GM23338 (cell line): Measurements from ENCODE around the gene MYOM3. TPM values are rescaled to one million over a fixed set of nuclear protein-coding genes. Genes with fewer than 3 reads are reported as not detected.

Experiments used
- ATAC-seq: fragments of 200-7000 bp; cut with Tn5 transposase; 3 replicates; pipeline ENCODE4 v1.9.1; 2020
- DNase-seq: peaks from one replicate; pipeline ENCODE4 v3.0.0-alpha.2; 2015; ENCODE audit warnings: low spot score
- H2AFZ ChIP-seq: fragments of 200-600 bp; sonication (generic); 2 replicates; pipeline ENCODE4 v1.8.0; 2016; ENCODE audit warnings: antibody characterized with exemption, mild to moderate bottlenecking, moderate library complexity
- H3F3A ChIP-seq: fragments of 200-600 bp; sonication (generic); replicated peaks from 2 replicates; pipeline ENCODE4 v1.8.0; 2017; ENCODE audit warnings: antibody characterized with exemption, mixed run types, low read depth
- H3K27ac ChIP-seq: fragments of 200-600 bp; sonication (generic); 2 replicates; pipeline ENCODE4 v1.6.1; 2016; ENCODE audit warnings: low read depth
- H3K27me3 ChIP-seq: fragments of 200-600 bp; sonication (generic); 2 replicates; pipeline ENCODE4 v1.8.0; 2016; ENCODE audit warnings: mild to moderate bottlenecking, mixed run types, moderate library complexity; ENCODE audit not compliant: insufficient read depth
- H3K36me3 ChIP-seq: fragments of 200-600 bp; sonication (generic); 2 replicates; pipeline ENCODE4 v1.8.0; 2016; ENCODE audit warnings: mild to moderate bottlenecking; ENCODE audit not compliant: insufficient read depth
- H3K4me1 ChIP-seq: fragments of 200-600 bp; sonication (generic); 2 replicates; pipeline ENCODE4 v1.8.0; 2016; ENCODE audit warnings: mild to moderate bottlenecking, moderate library complexity; ENCODE audit not compliant: insufficient read depth
- H3K4me2 ChIP-seq: fragments of 200-600 bp; sonication (generic); 2 replicates; pipeline ENCODE4 v1.7.1; 2017; ENCODE audit warnings: mixed run types
- H3K4me3 ChIP-seq: fragments of 200-600 bp; sonication (generic); 2 replicates; pipeline ENCODE4 v1.6.1; 2016; ENCODE audit warnings: mixed run types
- H3K79me2 ChIP-seq: fragments of 200-600 bp; sonication (generic); replicated peaks from 2 replicates; pipeline ENCODE4 v1.8.0; 2017; ENCODE audit warnings: mild to moderate bottlenecking; ENCODE audit not compliant: insufficient read depth
- H3K9me2 ChIP-seq: fragments of 200-600 bp; sonication (generic); 2 replicates; pipeline ENCODE4 v1.8.0; 2017; ENCODE audit not compliant: insufficient read depth
- H4K20me1 ChIP-seq: fragments of 200-600 bp; sonication (generic); replicated peaks from 2 replicates; pipeline ENCODE4 v1.8.0; 2017; ENCODE audit warnings: mild to moderate bottlenecking; ENCODE audit not compliant: insufficient read depth
- H3K27ac Mint-ChIP-seq: 2 replicates; pipeline ENCODE4 v1.8.0; 2020; ENCODE audit warnings: inconsistent platforms, mild to moderate bottlenecking, moderate library complexity, mixed read lengths
- H3K27me3 Mint-ChIP-seq: 3 replicates; pipeline ENCODE4 v1.8.0; 2022; ENCODE audit warnings: low read depth, mild to moderate bottlenecking, moderate library complexity, mixed read lengths, inconsistent platforms; ENCODE audit not compliant: insufficient read depth, poor library complexity
- H3K36me3 Mint-ChIP-seq: 3 replicates; pipeline ENCODE4 v1.8.0; 2021; ENCODE audit warnings: low read depth, mild to moderate bottlenecking, inconsistent platforms, moderate library complexity, mixed read lengths
- H3K4me1 Mint-ChIP-seq: 3 replicates; pipeline ENCODE4 v1.8.0; 2020; ENCODE audit warnings: mild to moderate bottlenecking, inconsistent platforms, mixed read lengths
- H3K4me3 Mint-ChIP-seq: 3 replicates; pipeline ENCODE4 v1.8.0; 2021; ENCODE audit warnings: moderate library complexity, mild to moderate bottlenecking, inconsistent platforms, mixed read lengths
- H3K9me3 Mint-ChIP-seq: 3 replicates; pipeline ENCODE4 v1.8.0; 2020; ENCODE audit warnings: moderate library complexity, mild to moderate bottlenecking, inconsistent platforms, mixed read lengths
- CREB1 ChIP-seq: fragments of 250-450 bp; sonication (Bioruptor Pico); IDR thresholded peaks from 2 replicates; pipeline ENCODE4 v1.5.0; 2020; ENCODE audit warnings: low read depth, mild to moderate bottlenecking, moderate library complexity
- CTCF ChIP-seq, 2 experiments: fragments of 200-600 bp in 1 of 2; sonication (generic) in 1 of 2; conservative IDR thresholded peaks; 2 replicates each; pipeline versions ENCODE4 v1.5.1 to v1.6.1; 2016 to 2017; ENCODE audit warnings: antibody characterized with exemption in 2 of 2, low read depth in 2 of 2, mild to moderate bottlenecking in 2 of 2, moderate library complexity in 1 of 2
- ETS1 ChIP-seq: IDR thresholded peaks from 2 replicates; pipeline ENCODE4 v1.6.1; 2016; ENCODE audit warnings: antibody characterized with exemption
- EZH2 ChIP-seq: fragments of 200-600 bp; sonication (generic); IDR thresholded peaks from one replicate; pipeline ENCODE4 v1.8.0; 2017; ENCODE audit warnings: antibody characterized with exemption, mild to moderate bottlenecking, low read depth; ENCODE audit not compliant: unreplicated experiment
- EZH2phosphoT487 ChIP-seq: fragments of 200-600 bp; sonication (generic); IDR thresholded peaks from one replicate; pipeline ENCODE4 v1.8.1; 2018; ENCODE audit warnings: antibody characterized with exemption; ENCODE audit not compliant: unreplicated experiment
- JUNB ChIP-seq: IDR thresholded peaks from one replicate; pipeline ENCODE4 v1.6.1; 2016; ENCODE audit warnings: antibody characterized with exemption; ENCODE audit not compliant: unreplicated experiment
- NANOG ChIP-seq: IDR thresholded peaks from 2 replicates; pipeline ENCODE4 v1.6.1; 2016; ENCODE audit warnings: antibody characterized with exemption, borderline replicate concordance
- POLR2AphosphoS5 ChIP-seq: IDR thresholded peaks from 2 replicates; pipeline ENCODE4 v1.6.1; 2016; ENCODE audit warnings: antibody characterized with exemption, low read depth
- REST ChIP-seq: IDR thresholded peaks from one replicate; pipeline ENCODE4 v1.6.1; 2018; ENCODE audit warnings: antibody characterized with exemption; ENCODE audit not compliant: unreplicated experiment
- STAT1 ChIP-seq: IDR thresholded peaks from one replicate; pipeline ENCODE4 v1.6.1; 2016; ENCODE audit warnings: antibody characterized with exemption; ENCODE audit not compliant: unreplicated experiment
- ZNF114 ChIP-seq: fragments of 250-450 bp; sonication (Bioruptor Pico); IDR thresholded peaks from 2 replicates; pipeline ENCODE4 v1.5.0; 2020; ENCODE audit warnings: mild to moderate bottlenecking, moderate library complexity
- ZNF331 ChIP-seq: fragments of 250-450 bp; sonication (Bioruptor Pico); IDR thresholded peaks from 2 replicates; pipeline ENCODE4 v1.5.0; 2020; ENCODE audit warnings: low read depth, mild to moderate bottlenecking, moderate library complexity
- polyA plus RNA-seq: library from polyadenylated mRNA; unstranded; fragments of >200 nt; fragmentation: Nextera tagmentation; extraction: Ambion mirVana; gene quantifications from 2 replicates; pipeline ENCODE4 v1.2.1, GENCODE V29; 2016
- total RNA-seq: library from RNA; depleted of rRNA; stranded (reverse); fragments of >200 nt; shearing (Covaris generic); gene quantifications from 2 replicates; pipeline ENCODE4 v1.2.3, GENCODE V29; 2014

The MYOM3 gene
- total and polyA plus RNA-seq, 2 experiments from 2014 or later, result not detected

GRCh38 chr1:24089743-24090555, 22.0 kb downstream of the MYOM3 start:
- Mint-ChIP-seq H3K27ac (no peak overlapping the region), H3K4me3 (no peak overlapping the region), H3K4me1 (peaks cover 6% of the 10 kb centered on the region)

GRCh38 chr1:24089027-24089742, 22.8 kb downstream of the MYOM3 start:
- no peak overlapping the region for H3K27ac Mint-ChIP-seq
- Histone ChIP-seq H3K79me2 (no peaks in the 10 kb centered on the region), H3K4me1 (no peaks in the 10 kb centered on the region), H3K27me3 (no peaks in the 10 kb centered on the region), H3K4me3 (no peak overlapping the region), H3K4me2 (no peak overlapping the region), H3K36me3 (no peaks in the 10 kb centered on the region), H2AFZ (no peak overlapping the region), H3K9me2 (no peaks in the 10 kb centered on the region), H3K27ac (no peak overlapping the region), H3F3A (no peaks in the 10 kb centered on the region), H4K20me1 (no peaks in the 10 kb centered on the region)
- peaks cover 2% of the 10 kb centered on the region; the same call in 1 of the 3 replicates for H3K4me1 Mint-ChIP-seq
- ATAC-seq (no peak), DNase-seq (no peak)
- H3K27me3 Mint-ChIP-seq, result peaks cover 11% of the 10 kb centered on the region
- H3K4me3 Mint-ChIP-seq, result no peak overlapping the region
- H3K36me3 Mint-ChIP-seq, result no peaks in the 10 kb centered on the region
- H3K9me3 Mint-ChIP-seq, result no peaks in the 10 kb centered on the region
- TF ChIP-seq REST (no peak), POLR2AphosphoS5 (no peak), ZNF114 (CRISPR knock-in tag) (no peak), CREB1 (CRISPR knock-in tag) (no peak), ZNF331 (CRISPR knock-in tag) (no peak), STAT1 (no peak), JUNB (no peak), EZH2phosphoT487 (no peak), EZH2 (no peak), ETS1 (no peak), CTCF (conservative IDR thresholded peaks at IDR 0.05; ENCODE audit: low read depth in 2 of 2) (no peak), NANOG (no peak)

More at GRCh38 chr1:24089743-24090555, 22.0 kb downstream of the MYOM3 start:
- no peaks in the 10 kb centered on the region for H3K27me3 ChIP-seq
- H3K9me2 ChIP-seq, result no peaks in the 10 kb centered on the region
- no peaks in the 10 kb centered on the region for H3K4me1 ChIP-seq
- ATAC-seq (no peak), DNase-seq (no peak)
- Mint-ChIP-seq H3K36me3 (no peaks in the 10 kb centered on the region), H3K9me3 (no peaks in the 10 kb centered on the region), H3K27me3 (peaks cover 9% of the 10 kb centered on the region)
- TF ChIP-seq POLR2AphosphoS5, result no peak
- H3K4me3 ChIP-seq, result no peak overlapping the region
- H3K27ac ChIP-seq, result no peak overlapping the region
- H3K36me3 ChIP-seq, result no peaks in the 10 kb centered on the region
- no peaks in the 10 kb centered on the region for H3F3A ChIP-seq
- no peak overlapping the region for H2AFZ ChIP-seq
- H4K20me1 ChIP-seq, result no peaks in the 10 kb centered on the region
- H3K4me2 ChIP-seq, result no peak overlapping the region
- H3K79me2 ChIP-seq, result no peaks in the 10 kb centered on the region
